Measurements from ENCODE around the gene CNDP2. TPM values are rescaled to one million over a fixed set of nuclear protein-coding genes. Genes with fewer than 3 reads are reported as not detected.

CNDP2 gene
- total RNA-seq, 1 experiment from 2014 or later, result 59.9 TPM

- no peak for DNase-seq (ENCODE audit: low spot score)
Observed at GRCh38 chr18:74570266-74570665, 74.1 kb downstream of the CNDP2 start.

GRCh38 chr18:74571895-74572680 lies 75.9 kb downstream of the CNDP2 start:
- DNase-seq (ENCODE audit: low spot score), result no peak

GRCh38 chr18:74573053-74573452 lies 76.9 kb downstream of the CNDP2 start:
- no peak for DNase-seq (ENCODE audit: low spot score)

Other genes starting within 250 kb of the CNDP2 start
- gene CYB5A, start 204.4 kb upstream of the CNDP2 start, total RNA-seq (2014; rRNA removed; shearing (Covaris generic)), result 0.60 and 5.7 TPM in 2 replicates
- gene C18orf63, start 180.5 kb upstream of the CNDP2 start, total RNA-seq (2014; rRNA removed; shearing (Covaris generic)), result not detected in 2 replicates
- gene DIPK1C, start 39.1 kb upstream of the CNDP2 start, total RNA-seq (2014; rRNA removed; shearing (Covaris generic)), result 0.02 TPM in 1 of 2 replicates, not detected in the other
- not detected in 2 replicates for gene CNDP1, start 38.1 kb downstream of the CNDP2 start, total RNA-seq (2014; rRNA removed; shearing (Covaris generic))
- gene ZNF407, start 101.5 kb downstream of the CNDP2 start, total RNA-seq (2014; rRNA removed; shearing (Covaris generic)), result 3.5 and 5.7 TPM in 2 replicates

Data from A172 (cell line).